ENCODE results near the gene VAV1. TPM values are rescaled to one million over a fixed set of nuclear protein-coding genes. Genes with fewer than 3 reads are reported as not detected.
A peak's percentile ranks its signal among the peaks of the same experiment; 100 is the strongest.

VAV1 gene
- total and polyA plus RNA-seq, 2 of the 13 experiments (the other 11 are each of a cell fraction or from before 2014, with no cell fraction given) = not detected

- ChIA-PET POLR2A (no interaction called here), CTCF (ENCODE audit: low intra/inter-chr PET ratio, low total read pairs) (no interaction called here)
- no peak overlapping the region for H3K4me3 ChIP-seq (replicated peaks in 1 of 3; ENCODE audit: insufficient read depth in 1 of 3, low read depth in 2 of 3, low read length in 3 of 3)
- WGBS (ENCODE audit: low lambda C conversion rate) = 69% methylated on average over 8 of the region's 11 CpGs
- H3K27me3 ChIP-seq (ENCODE audit: control insufficient read depth in 1 of 2, insufficient read depth in 2 of 2, low read length in 2 of 2) = no peaks in the 10 kb centered on the region
- TF ChIP-seq KMT2A (CRISPR knock-in tag; IDR thresholded peaks at IDR 0.05) = no peak
- no peak for TF ChIP-seq ZNF251 (CRISPR knock-in tag; IDR thresholded peaks at IDR 0.05)
- intact Hi-C loops (cut with micrococcal nuclease; ENCODE audit: unreplicated experiment) (no loop called here), in situ Hi-C loops (cut with HindIII; ENCODE audit: extremely low pct_ligation_motif_present, low pct_unique_long_range_greater_than_20kb) (no loop called here)
- no TSS peak for BruUV-seq (replicated peaks)
- no peaks in the 10 kb centered on the region for H3K79me2 ChIP-seq (ENCODE audit: insufficient read depth, low read length)
- H3K27ac ChIP-seq (ENCODE audit: extremely low read length, insufficient read depth, low read length) = no peak overlapping the region
- no peak for ATAC-seq
- H3K9me3 ChIP-seq (ENCODE audit: low read length) = no peaks in the 10 kb centered on the region
- no peak overlapping the region for H3K9ac ChIP-seq (ENCODE audit: insufficient read depth, low read depth, low read length)
- H2AFZ ChIP-seq (ENCODE audit: low read length) = no peak overlapping the region
- no peak overlapping the region for H3K4me2 ChIP-seq (ENCODE audit: low read depth, low read length)
- H3K36me3 ChIP-seq (replicated peaks in 1 of 2; ENCODE audit: control insufficient read depth in 1 of 2, insufficient read depth in 2 of 2, low read length in 2 of 2) = no peaks in the 10 kb centered on the region
- DNase-seq (ENCODE audit: low spot score) = no peak
- no peak for FAIRE-seq
- no peaks in the 10 kb centered on the region for H3K4me1 ChIP-seq (ENCODE audit: insufficient read depth, low read length)
- H4K20me1 ChIP-seq (ENCODE audit: insufficient read depth, low read length) = no peaks in the 10 kb centered on the region
Observed at GRCh38 chr19:6847828-6848200, 75.3 kb downstream of the VAV1 start.

- 18% methylated on average over 3 of the region's 3 CpGs for WGBS (ENCODE audit: low lambda C conversion rate)
- Histone ChIP-seq H4K20me1 (ENCODE audit: insufficient read depth, low read length) (no peaks in the 10 kb centered on the region), H3K9me3 (ENCODE audit: low read length) (no peaks in the 10 kb centered on the region), H3K4me3 (replicated peaks in 1 of 3; ENCODE audit: insufficient read depth in 1 of 3, low read depth in 2 of 3, low read length in 3 of 3) (no peak overlapping the region), H3K4me1 (ENCODE audit: insufficient read depth, low read length) (no peaks in the 10 kb centered on the region), H3K36me3 (replicated peaks in 1 of 2; ENCODE audit: control insufficient read depth in 1 of 2, insufficient read depth in 2 of 2, low read length in 2 of 2) (no peaks in the 10 kb centered on the region), H3K79me2 (ENCODE audit: insufficient read depth, low read length) (no peaks in the 10 kb centered on the region), H3K27ac (ENCODE audit: extremely low read length, insufficient read depth, low read length) (no peak overlapping the region), H3K9ac (ENCODE audit: insufficient read depth, low read depth, low read length) (no peak overlapping the region), H2AFZ (ENCODE audit: low read length) (no peak overlapping the region), H3K4me2 (ENCODE audit: low read depth, low read length) (no peak overlapping the region), H3K27me3 (ENCODE audit: control insufficient read depth in 1 of 2, insufficient read depth in 2 of 2, low read length in 2 of 2) (no peaks in the 10 kb centered on the region)
- ATAC-seq (no peak), DNase-seq (ENCODE audit: low spot score) (no peak), FAIRE-seq (no peak)
- POLR2A ChIA-PET = no interaction called here
- intact Hi-C loops (cut with micrococcal nuclease; ENCODE audit: unreplicated experiment) (no loop called here), in situ Hi-C loops (cut with HindIII; ENCODE audit: extremely low pct_ligation_motif_present, low pct_unique_long_range_greater_than_20kb) (no loop called here)
- no peak for TF ChIP-seq ZNF292 (CRISPR knock-in tag; IDR thresholded peaks at IDR 0.05; ENCODE audit: borderline replicate concordance, low read depth)
- TF ChIP-seq ZNF563 (CRISPR knock-in tag; IDR thresholded peaks at IDR 0.05) = no peak
- TF ChIP-seq ZMYM4 (CRISPR knock-in tag; IDR thresholded peaks at IDR 0.05) = no peak
- peak; percentile 60; the same call in 1 of the 2 replicates for TF ChIP-seq CEBPB (IDR thresholded peaks at IDR 0.05; ENCODE audit: borderline replicate concordance, low read depth, low read length)
- TF ChIP-seq RNF219 (CRISPR knock-in tag; IDR thresholded peaks at IDR 0.05) = no peak
- TF ChIP-seq AKNA (CRISPR knock-in tag; IDR thresholded peaks at IDR 0.05; ENCODE audit: borderline replicate concordance) = no peak
- TF ChIP-seq ZNF552 (CRISPR knock-in tag; IDR thresholded peaks at IDR 0.05; ENCODE audit: borderline replicate concordance) = no peak
- no peak for TF ChIP-seq ZBTB1 (CRISPR knock-in tag; IDR thresholded peaks at IDR 0.05; ENCODE audit: borderline replicate concordance)
- CTCF ChIA-PET (ENCODE audit: low intra/inter-chr PET ratio, low total read pairs) = no interaction called here
- no TSS peak for BruUV-seq (replicated peaks)
Observed at GRCh38 chr19:6848986-6849385, 76.5 kb downstream of the VAV1 start.
